DND-41 (cell line): ENCODE data around the gene COA1.
"Not testable (repeated sequence)": the region's sequence is repeated elsewhere in the genome, so short reads cannot be mapped to it uniquely, and the experiment has no call there.

ENCODE experiments used
- CTCF ChIP-seq: IDR thresholded peaks from 2 replicates; pipeline ENCODE4 v1.5.1; 2012; ENCODE audit warnings: borderline replicate concordance, low read length, moderate library complexity, mild to moderate bottlenecking; ENCODE audit not compliant: poor library complexity, severe bottlenecking; ENCODE audit errors: extremely low read depth
- EZH2 ChIP-seq: IDR thresholded peaks from 3 replicates; pipeline ENCODE4 v1.6.1; 2012; ENCODE audit warnings: borderline replicate concordance, low read depth, mild to moderate bottlenecking, moderate library complexity, low read length, inconsistent platforms; ENCODE audit not compliant: severe bottlenecking

GRCh38 chr7:43731494-43731893, 2.2 kb upstream of the COA1 start:
- not testable (repeated sequence) for TF ChIP-seq CTCF, EZH2
